ENCODE results near the gene HSDL2.
"Not testable (repeated sequence)": the region's sequence is repeated elsewhere in the genome, so short reads cannot be mapped to it uniquely, and the experiment has no call there.

HSDL2 gene

DNA sequence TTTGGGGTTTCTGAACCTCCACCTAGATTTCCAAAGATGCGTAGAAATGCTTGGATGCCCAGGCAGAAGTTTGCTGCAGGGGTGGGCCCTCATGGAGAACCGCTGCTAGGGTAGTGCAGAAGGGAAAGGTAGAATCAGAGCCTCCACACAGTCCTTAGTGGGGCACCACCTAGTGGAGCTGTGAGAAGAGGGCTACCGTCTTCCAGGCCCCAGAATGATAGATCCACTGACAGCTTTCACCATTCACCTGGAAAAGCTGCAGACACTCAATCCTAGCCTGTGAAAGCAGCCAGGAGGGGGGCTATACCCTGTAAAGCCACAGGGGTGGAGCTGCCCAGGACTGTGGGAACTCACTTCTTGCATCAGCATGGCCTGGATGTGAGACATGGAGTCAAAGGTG, 13.3 kb upstream of the HSDL2 start:
- DNase-seq (ENCODE audit: low read depth, low spot score) = no peak

DNA sequence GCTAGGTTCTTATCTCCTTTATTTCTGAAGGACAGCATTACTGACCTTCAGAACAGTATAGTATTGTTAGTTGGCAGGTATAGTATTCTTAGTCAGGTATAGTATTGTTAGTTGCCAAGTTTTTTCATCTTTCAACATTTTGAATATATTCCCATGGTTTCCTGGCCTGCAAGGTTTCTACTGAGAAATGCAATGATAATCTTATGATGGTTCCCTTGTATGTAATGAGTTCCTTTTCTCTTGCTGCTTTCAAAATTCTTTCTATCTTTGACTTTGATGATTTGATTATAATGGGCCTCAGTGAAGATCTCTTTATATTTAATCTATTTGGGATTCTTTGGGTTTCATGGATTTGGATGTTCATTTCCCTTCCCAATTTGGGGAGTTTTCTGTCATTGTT, 12.4 kb upstream of the HSDL2 start:
- no peak for DNase-seq (ENCODE audit: low read depth, low spot score)

DNA sequence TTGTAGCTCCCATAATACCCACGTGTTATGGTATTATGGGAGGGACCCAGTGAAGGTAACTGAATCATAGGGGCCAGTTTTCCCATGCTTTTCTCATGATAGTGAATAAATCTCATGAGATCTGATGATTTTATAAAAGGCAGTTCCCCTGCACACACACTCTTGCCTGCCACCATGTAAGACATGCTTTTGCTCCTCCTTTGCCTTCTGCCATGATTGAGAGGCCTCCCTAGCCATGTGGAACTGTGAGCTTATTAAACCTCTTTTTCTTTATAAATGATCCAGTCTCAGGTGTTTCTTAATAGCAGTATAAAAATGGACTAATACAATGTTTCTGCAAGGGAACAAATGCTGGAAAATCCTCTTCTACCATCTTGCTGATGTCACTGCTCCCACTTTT, 10.1 kb upstream of the HSDL2 start:
- no peak for DNase-seq (ENCODE audit: low read depth, low spot score)

DNA sequence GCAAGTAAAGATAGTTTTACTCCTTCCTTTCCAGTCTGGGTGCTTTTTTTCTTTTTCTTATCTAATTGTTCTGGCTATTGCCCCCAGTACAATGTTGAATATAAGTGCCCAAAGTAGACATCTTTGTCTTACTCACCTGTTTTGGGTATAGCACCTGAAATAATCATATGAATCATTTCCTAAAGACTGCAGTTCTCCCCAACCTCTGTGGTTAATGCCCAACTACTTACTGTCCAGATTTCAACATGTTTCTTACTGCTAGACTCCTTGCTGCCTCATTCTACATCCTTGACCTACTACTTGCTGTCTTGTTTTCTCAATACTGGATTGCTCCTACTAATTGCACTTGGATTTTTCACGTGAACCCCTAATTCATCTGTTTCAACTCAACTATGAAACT, 8.8 kb upstream of the HSDL2 start:
- DNase-seq (ENCODE audit: low read depth, low spot score) = no peak

DNA sequence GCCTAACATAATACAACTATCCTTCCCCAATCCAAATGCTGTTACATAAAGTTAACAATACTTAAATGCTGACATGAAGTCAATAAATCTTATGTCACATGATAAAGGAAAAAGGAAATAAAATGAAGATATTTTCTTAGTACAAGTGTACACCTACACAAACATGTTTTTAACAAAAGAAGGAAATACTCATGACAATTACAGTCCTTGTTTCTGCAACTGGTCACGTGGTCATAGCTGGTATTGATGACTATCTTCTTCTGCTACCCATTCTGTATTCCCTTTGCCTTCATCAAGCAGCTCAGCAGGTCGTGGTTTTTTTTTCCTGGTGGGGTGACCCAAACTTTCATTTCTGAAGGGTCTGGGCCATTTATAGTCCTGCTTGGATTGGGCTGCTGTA, 6.2 kb upstream of the HSDL2 start:
- not testable (repeated sequence) for DNase-seq (ENCODE audit: low read depth, low spot score)

DNA sequence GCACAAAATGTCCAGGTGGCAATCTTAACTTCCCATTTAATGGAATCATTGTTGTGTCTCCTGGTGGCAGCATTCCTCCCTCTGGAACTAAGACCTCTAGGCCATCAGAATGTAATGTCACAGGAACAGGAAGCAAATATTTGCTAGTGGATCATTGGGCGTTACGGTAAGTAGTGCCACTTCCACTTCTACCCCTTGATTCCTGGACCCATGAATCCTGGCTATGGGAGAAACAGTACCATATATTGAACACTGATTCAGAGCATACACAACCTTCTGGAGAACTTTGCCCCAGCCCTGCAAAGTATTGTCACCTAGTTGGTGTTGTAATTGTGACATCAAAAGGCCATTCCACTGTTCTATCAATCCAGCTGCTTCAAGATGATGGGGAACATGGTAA, 5.7 kb upstream of the HSDL2 start:
- DNase-seq (ENCODE audit: low read depth, low spot score) = not testable (repeated sequence)

DNA sequence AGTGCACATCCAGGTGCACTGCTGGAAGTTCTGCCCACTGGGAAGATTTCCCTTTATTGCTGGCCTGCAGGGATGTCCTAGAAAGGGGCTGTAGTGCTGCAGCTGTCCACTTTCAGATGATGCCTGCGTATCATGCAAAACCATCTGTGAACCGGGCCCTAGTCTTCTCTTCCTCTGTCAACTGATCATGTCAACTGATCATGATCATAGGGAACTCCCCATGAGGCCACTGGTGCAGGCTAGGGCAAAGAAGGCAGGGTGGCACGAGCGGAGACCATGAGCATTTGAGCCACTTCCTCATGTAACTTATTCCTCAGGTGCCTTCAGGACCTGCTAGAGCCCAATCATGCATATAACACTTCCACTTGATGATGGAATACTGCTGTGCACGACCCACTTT, 4.5 kb upstream of the HSDL2 start:
- DNase-seq (ENCODE audit: low read depth, low spot score) = no peak

DNA sequence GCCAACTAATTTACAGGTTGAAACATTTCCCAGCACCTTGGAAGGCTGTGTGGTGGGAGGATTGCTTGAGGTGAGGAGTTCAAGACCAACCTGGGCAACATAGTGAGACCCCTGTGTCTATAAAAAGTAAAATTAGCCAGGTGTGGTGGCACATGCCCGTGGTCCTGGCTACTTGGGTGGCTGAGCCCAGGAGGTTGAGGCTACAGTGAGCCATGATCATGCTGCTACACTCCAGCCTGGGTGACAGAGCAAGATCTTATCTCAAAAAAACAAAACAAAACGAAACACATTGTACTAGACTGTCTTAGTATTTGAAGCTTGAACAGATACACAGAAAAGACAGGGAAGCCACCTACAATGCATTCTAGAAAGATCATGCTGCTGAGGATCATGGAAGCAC, 2.8 kb upstream of the HSDL2 start:
- DNase-seq (ENCODE audit: low read depth, low spot score) = no peak

DNA sequence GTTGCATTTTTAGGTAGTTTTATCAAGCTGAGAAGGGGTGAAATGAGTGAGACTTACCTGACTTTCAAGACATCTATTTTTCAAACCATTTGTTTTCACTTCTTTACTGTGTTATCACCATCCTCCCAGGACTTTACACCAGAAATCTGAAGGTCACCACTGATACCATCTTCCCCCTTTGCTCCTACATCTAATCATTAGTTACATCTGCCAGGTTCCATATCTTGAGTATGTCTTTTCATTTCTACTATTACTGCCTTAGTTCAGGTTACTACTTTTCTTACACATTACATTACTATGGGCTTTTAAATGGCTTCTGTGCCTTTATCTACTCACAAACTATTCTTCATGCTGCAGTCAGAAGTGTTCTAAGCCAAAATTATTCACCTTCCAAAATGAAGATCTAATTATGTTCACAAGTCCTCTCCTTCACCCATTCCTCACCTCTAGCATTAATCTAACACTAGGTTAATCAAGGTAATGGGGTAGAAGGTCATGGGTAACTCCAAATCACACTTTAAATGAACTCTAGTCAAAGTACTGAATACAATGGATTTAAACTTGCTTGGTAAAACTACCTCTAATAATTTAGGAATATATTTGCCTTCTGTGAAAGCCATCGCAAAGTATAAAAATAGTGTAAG, 2.1 kb upstream of the HSDL2 start:
- no peak for DNase-seq (ENCODE audit: low read depth, low spot score)

DNA sequence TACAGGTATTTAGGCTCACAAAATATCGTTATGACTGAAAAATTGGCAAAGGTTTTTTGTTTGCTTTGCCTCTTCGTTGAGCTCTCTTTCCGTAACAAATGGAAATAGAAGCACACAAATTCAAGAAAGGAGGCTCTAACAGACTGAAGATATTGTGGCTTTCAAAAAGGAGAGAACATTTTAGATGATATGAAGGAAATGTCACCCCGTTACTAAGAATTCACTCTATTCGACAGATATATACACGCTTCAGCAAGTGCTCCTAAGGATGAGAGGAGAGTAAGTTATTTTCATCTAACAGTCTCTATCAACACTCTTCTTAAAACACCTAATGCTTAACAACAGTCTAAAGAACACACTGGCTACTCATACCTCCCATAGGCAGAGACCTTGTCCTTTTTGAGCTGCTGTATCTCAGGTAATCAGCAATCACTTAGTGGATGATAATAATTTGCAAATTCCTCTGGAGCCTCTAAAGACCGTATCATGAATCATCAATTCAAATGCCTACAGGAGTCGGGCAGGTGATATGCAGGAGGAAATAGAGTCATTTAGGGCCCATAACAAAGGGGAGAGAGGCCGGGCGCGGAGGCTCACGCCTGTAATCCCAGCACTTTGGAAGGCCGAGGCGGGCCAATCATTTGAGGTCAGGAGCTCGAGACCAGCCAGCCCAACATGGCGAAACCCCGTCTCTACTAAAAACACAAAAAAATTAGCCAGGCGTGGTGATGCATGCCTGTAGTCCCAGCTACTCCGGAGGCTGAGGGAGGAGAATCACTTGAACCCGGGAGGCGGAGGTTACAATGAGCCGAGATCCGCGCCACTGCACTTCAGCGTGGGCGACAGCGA, 1.4 kb upstream of the HSDL2 start:
- peak; percentile 17 for DNase-seq (ENCODE audit: low read depth, low spot score)

DNA sequence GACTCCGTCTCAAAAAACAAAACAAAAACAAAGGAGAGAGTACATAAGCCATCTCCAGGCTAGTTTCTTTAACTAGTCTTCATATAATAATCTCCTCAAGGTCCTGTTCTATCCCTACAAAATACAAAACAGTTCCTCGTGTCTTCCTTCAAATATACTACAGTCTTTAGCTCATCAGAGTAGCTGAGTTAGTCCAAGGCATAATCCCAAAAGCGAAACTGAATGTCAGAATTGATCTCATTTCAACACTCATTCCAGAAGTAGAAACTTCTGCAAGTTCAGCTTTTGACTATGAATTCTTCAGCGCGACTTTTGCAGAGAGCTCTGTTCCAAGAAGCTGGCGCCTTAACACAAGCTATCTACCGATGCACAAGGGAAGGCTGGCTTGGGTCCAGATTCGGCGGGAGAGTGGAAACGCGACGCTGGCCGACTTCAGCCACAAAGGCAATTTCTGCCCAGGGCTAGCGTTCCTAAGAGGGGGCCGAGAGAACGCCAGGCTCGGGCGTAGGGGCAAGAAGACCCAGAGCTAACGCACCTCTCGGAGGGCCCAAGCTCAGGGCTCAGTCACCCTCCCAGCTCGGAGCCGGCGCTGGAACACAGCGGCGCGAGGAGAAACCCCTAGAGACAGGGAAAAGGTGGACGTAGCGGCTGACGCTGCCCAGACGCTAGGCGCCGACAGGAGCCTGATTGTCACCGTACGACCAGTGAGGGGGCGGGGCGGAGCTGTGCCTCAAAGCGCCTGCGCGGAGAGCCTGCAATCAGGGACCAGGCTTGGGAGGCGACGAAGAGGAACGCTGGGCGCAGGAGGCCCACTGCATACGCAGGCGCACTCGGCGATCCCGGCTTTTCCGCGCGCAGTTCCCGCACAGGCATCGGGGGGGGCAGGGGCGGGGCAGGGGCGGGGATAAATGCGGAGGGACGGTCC, 469 bp upstream of the HSDL2 start:
- DNase-seq (ENCODE audit: low read depth, low spot score) = peak; percentile 100

DNA sequence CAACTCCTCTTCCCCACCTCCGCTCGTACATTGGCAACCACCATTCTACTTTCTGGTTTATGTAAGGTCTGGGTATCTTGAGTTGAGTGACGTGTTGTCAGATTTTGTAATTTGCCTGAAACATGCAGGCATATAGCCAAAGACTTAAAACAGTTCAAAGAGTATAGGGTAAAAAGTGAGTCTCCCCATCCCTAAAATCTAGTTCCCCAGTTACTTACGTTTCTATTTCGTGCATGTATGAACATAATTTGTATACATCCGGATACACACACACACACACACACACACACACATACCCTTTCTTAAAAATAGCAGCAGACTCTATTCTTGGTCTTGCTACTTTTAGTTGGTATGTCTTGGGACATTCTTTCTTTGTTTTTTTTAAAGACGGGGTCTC, 915 bp downstream of the HSDL2 start:
- peak; percentile 23 for DNase-seq (ENCODE audit: low read depth, low spot score)

DNA sequence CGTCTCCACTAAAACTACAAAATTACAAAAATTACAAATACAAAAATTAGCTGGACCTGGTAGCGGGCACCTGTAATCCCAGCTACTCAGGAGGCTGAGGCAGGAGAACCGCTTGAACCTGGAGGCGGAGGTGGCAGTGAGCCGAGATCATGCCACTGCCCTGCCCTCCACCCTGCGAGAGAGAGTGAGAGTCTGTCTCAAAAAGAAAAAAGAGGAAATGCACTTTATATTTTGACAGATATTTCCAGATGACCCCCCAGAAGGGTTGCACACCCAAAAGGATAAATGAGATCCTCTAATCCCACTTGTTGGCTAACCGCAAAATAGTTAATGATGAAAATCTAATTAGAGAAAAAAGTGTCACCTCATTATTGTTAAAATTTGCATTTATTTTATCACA, 2.2 kb downstream of the HSDL2 start:
- no peak for DNase-seq (ENCODE audit: low read depth, low spot score)

DNA sequence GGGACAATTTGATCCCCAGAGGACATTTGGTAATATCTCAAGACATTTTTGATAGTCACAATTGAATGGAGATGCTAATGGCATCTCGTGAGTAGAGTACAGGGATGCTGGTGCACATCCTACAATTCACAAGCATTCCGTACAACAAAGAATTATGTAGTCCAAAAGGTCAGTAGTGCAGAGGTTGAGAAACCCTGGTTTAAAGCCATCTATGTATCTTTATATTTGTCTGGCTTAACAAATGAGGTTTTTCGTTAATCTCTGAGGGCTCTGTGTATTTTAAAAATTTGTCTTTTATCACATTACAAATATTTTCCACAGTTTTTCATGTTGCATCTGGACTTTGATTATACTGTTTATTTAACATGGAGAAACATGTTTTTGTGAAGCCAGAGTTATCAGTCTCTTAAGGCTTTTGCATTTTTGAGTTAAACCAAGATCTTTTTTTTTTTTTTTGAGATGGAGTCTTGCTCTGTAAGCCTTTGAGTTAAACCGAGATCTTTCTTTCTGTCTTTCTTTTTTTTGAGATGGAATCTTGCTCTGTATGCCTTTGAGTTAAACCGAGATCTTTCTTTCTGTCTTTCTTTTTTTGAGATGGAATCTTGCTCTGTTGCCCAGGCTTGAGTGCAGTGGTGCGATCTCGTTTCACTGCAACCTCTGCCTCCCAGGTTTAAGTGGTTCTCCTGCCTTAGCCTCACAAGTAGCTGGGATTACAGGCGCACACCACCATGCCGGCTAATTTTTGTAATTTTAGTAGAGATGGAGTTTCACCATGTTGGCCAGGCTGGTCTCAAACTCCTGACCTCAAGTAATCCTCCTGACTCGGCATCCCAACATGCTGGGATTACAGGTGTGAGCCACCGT, 2.8 kb downstream of the HSDL2 start:
- DNase-seq (ENCODE audit: low read depth, low spot score) = no peak

DNA sequence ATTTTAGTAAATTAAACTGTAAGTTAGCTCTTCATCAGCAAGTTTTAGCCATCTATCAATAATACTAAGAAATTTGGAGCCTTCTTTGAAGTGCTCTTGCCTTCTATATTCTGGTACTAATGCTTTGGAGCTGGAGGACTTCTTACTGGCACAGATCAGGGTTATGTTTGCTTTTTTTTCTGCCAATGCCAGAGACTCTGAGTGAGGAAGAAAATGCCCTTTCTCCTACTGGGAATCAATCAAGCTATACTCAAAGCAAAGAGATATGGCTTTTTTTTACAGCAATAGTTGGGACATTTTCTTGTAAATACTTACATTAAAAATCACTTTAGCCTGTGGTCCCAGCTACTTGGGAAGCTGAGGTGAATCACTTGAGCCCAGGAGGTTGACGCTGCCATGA, 4.3 kb downstream of the HSDL2 start:
- no peak for DNase-seq (ENCODE audit: low read depth, low spot score)

DNA sequence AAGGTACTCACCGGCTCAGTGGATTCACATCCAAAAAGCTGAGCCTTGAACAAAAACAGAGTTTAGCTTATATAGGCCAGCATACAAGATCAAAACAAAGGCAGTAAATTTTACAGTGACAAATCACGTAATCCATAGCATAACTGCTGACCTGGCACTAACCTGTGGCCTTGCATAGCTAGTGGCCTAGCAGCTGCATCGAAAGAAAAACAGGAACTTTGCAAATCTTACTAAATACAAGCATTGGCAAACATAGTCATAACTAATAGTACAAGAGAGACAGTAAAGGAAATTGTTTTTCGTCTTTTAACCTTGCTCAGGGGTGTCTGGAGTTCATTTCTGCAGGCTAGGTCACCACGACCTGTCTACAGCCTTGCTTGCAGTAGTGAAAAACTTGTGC, 4.8 kb downstream of the HSDL2 start:
- DNase-seq (ENCODE audit: low read depth, low spot score) = no peak

DNA sequence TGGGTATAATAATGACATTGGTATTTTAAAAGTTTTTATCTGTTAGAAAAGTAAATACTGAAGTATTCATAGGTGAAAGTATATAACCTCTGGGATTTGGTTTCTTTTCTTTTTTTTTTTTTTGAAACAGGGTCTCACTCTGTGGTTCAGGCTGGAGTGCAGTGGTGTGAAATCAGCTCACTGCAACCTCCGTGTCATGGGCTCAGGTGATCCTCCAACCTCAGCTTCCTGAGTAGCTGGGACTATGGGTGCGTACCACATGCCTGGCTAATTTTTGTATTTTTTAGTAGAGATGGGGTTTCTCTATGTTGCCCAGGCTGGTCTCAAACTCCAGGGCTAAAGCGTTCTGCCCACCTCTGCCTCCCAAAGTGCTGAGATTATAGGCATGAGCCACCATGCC, 7.2 kb downstream of the HSDL2 start:
- DNase-seq (ENCODE audit: low read depth, low spot score) = no peak

DNA sequence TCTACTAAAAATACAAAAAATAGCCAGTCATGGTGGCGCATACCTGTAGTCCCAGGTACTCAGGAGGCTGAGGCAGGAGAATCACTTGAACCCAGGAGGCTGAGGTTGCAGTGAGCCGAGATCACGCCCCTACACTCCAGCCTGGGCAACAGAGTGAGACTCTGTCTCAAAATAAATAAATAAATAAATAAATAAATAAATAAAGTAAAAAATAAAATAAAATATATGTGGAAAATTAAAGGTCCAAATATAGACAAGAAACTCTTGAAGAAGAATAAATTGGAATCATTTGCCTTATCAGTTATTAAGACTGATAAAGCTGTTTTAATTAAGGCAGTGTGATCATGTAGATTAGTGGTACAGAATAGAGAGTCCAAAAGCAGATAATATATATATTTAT, 10.0 kb downstream of the HSDL2 start:
- DNase-seq (ENCODE audit: low read depth, low spot score) = not testable (repeated sequence)

DNA sequence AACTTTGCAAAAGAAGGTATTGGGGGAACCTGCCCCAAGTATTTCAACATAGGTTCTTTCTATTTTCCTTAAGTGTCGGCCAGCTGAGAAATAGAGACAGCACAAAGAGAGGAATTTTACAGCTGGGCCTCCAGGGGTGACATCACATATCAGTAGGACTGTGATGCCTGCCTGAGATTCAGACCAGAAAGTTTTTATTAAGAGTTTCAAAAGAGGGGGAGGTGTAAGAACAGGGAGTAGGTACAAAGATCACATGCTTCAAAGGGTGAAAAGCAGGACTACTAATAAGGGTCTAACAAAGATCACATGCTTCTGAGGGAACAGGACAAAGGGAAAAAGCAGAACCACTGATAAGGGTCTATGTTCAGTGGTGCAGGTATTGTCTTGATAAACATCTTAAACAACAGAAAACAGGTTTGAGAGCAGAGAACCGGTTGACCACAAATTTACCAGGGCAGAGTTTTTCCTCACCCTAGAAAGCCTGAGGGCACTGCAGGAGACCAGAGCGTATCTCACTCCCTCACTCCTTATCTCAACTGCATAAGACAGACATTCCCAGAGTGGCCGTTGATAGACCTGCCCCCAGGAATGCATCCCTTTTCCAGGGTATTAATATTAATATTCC, 12.1 kb downstream of the HSDL2 start:
- DNase-seq (ENCODE audit: low read depth, low spot score) = not testable (repeated sequence)

DNA sequence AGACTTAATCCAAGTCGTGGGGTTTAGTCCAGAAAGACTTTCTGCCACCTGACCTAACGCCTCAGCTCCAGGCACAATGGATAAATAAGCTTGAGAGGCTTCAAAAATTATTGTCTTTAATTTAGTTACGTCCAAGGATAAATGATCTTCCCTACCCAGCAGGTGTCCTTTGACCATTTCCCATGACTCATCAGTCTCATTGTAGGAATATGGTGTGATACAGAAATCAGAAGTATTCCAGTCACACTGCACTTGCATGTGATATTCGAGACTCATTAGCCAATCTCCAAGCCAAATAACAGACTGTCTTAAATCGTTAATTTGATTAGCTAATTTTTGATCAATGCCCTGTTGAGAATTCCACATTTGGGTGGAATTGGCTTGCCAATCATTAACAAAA, 13.2 kb downstream of the HSDL2 start:
- DNase-seq (ENCODE audit: low read depth, low spot score) = not testable (repeated sequence)

DNA sequence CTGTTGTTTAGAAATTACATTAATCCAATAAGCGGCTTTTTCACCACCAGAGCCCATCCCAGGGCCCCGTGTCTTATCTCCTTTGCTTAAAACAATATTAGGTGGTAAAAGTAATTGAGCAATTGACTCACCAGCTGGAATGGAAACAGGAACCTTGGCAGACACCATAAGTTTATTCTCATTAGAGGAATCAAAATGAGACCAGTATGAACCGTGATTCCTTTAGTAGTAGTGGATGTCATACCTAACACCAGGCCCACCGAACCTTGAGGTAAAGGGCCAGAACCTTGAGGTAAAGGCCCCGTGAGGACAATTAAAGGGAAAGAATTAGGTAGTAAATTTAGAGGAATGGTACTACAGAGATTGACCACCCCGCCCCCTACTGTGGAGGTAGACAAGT, 16.5 kb downstream of the HSDL2 start:
- no peak for DNase-seq (ENCODE audit: low read depth, low spot score)

Data from astrocyte of the hippocampus (primary cell).